ENCODE results near the gene MPL. TPM values are rescaled to one million over a fixed set of nuclear protein-coding genes. Genes with fewer than 3 reads are reported as not detected.
A peak's percentile ranks its signal among the peaks of the same experiment; 100 is the strongest.

MPL gene
- total and polyA plus RNA-seq, 10 donors, result 0.47 to 2.2 (median 1.3) TPM; not detected in 4

DNA sequence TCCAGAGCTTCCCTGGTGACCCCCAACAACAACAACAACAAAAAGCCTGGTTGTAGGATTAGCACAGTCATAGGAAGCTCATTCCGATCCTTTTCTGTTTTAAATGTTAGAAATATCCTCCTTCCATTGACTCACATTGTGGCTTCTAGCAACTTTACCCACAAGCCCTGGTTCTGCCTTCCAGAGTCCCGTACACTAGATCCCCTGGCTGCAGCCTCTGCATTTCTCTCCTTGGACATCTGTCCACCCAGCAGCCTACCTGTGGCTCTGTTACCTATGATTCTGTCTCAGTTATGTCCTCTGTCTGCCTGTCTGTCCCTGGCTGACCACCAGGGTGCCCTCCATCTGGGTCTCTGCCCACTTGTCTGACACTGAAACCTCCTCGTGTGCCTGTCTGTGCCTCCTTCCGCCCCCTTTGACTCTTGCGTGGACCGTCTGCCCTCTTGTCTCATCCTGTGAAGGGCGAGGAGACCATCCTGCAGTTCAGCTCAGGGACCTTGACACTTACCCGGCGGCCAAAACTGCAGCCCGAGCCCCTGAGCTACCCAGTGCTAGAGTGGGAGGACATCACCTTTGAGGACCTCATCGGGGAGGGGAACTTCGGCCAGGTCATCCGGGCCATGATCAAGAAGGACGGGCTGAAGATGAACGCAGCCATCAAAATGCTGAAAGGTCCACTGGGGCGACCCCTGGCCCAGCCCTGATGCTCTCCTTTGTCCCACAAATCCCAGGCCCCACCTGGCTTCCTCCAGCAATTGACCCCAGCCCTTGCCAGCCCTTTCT is 20.7 kb upstream of the MPL start:
- WGBS, 5 donors, result 84 to 92% (median 88%) methylated on average over 16 of the region's 16 CpGs
- TF ChIP-seq POLR2A (IDR thresholded peaks at IDR 0.05), result no peak
- TF ChIP-seq, protein P1, sequence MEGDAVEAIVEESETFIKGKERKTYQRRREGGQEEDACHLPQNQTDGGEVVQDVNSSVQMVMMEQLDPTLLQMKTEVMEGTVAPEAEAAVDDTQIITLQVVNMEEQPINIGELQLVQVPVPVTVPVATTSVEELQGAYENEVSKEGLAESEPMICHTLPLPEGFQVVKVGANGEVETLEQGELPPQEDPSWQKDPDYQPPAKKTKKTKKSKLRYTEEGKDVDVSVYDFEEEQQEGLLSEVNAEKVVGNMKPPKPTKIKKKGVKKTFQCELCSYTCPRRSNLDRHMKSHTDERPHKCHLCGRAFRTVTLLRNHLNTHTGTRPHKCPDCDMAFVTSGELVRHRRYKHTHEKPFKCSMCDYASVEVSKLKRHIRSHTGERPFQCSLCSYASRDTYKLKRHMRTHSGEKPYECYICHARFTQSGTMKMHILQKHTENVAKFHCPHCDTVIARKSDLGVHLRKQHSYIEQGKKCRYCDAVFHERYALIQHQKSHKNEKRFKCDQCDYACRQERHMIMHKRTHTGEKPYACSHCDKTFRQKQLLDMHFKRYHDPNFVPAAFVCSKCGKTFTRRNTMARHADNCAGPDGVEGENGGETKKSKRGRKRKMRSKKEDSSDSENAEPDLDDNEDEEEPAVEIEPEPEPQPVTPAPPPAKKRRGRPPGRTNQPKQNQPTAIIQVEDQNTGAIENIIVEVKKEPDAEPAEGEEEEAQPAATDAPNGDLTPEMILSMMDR (IDR thresholded peaks at IDR 0.05 in 8 of 11, conservative IDR thresholded peaks at IDR 0.05 in 3 of 11), result no peak
- TF ChIP-seq POLR2AphosphoS5 (IDR thresholded peaks at IDR 0.05), result no peak
- Histone ChIP-seq H3K9me3 (no peaks in the 10 kb centered on the region), H3K27me3 (replicated peaks in 1 of 7) (no peaks in the 10 kb centered on the region), H3K27ac (no peak overlapping the region), H3K4me1 (peaks cover 0 to 7% (median 0%) of the 10 kb centered on the region in 6 donors), H3K36me3 (peaks cover 0 to 69% (median 2%) of the 10 kb centered on the region in 6 donors), H3K4me3 (no peak overlapping the region)
- DNase-seq, result no peak
- intact Hi-C loops (cut with DNase I; ENCODE audit: low total_unique reads), result no loop called here

DNA sequence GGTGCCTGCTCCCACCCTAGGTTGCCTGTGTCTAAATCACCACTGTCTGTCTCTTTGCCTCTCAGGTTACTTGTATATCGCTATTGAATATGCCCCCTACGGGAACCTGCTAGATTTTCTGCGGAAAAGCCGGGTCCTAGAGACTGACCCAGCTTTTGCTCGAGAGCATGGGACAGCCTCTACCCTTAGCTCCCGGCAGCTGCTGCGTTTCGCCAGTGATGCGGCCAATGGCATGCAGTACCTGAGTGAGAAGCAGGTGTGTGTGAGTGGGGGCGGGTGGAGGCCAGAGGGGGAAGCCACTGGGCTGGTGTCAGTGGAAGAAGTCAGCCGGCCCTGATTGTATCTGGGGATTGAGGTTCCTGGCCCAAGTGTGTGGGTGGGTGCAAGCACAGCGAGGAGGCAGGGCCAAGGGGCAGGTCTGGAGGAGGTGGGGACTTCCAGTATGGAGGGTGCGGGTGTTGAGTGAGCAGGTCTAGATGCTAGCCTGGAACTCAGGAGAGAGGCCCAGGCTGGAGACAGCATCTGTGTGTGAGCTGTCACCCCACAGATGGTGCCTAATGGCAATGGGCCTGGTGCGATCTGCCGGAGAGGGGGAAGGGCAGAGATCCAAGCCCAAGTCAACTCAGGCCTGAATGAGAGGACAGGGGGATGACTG is 19.7 kb upstream of the MPL start:
- intact Hi-C loops (cut with DNase I; ENCODE audit: low total_unique reads), result no loop called here
- Histone ChIP-seq H3K36me3 (peaks cover 0 to 68% (median 6%) of the 10 kb centered on the region in 6 donors), H3K4me1 (peaks cover 0 to 7% (median 0%) of the 10 kb centered on the region in 6 donors), H3K27ac (no peak overlapping the region), H3K9me3 (no peaks in the 10 kb centered on the region), H3K27me3 (replicated peaks in 1 of 7) (no peaks in the 10 kb centered on the region), H3K4me3 (no peak overlapping the region)
- TF ChIP-seq, protein P1 (IDR thresholded peaks at IDR 0.05 in 8 of 11, conservative IDR thresholded peaks at IDR 0.05 in 3 of 11), result no peak
- TF ChIP-seq POLR2A (IDR thresholded peaks at IDR 0.05), result no peak
- TF ChIP-seq POLR2AphosphoS5 (IDR thresholded peaks at IDR 0.05), result no peak
- peak; percentile 58 for DNase-seq
- 80 to 93% (median 90%) methylated on average over 15 of the region's 15 CpGs for WGBS, 5 donors

DNA sequence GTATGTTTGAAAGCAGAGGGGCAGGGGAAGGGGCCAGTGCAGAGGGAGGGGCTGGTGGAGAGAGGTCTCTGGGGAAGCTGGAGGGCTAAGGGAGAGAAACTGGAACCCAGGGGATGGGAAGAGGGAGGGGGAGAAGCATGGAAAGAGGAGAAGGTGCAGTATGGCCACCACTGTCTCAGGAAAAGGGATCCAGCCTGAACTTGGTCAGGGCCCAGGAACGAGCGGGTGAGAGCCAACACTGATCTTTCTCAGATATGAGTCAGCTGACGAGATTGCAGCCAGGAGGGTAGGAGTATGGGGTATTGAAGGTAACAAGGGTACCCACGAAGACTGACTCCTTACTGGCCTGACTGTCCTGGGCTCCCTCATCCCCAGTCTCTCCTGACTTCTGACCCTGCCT is 18.8 kb upstream of the MPL start:
- Histone ChIP-seq H3K27ac (no peak overlapping the region), H3K4me3 (no peak overlapping the region), H3K36me3 (peaks cover 0 to 68% (median 8%) of the 10 kb centered on the region in 6 donors), H3K4me1 (peaks cover 0 to 7% (median 0%) of the 10 kb centered on the region in 6 donors), H3K9me3 (no peaks in the 10 kb centered on the region), H3K27me3 (replicated peaks in 1 of 7) (no peaks in the 10 kb centered on the region)
- WGBS, 5 donors, result 78 to 92% (median 85%) methylated on average over 4 of the region's 4 CpGs
- TF ChIP-seq POLR2A (IDR thresholded peaks at IDR 0.05), result no peak
- no peak for TF ChIP-seq POLR2AphosphoS5 (IDR thresholded peaks at IDR 0.05)
- TF ChIP-seq, protein P1 (IDR thresholded peaks at IDR 0.05 in 8 of 11, conservative IDR thresholded peaks at IDR 0.05 in 3 of 11), result no peak
- intact Hi-C loops (cut with DNase I; ENCODE audit: low total_unique reads), result no loop called here
- DNase-seq, result no peak

DNA sequence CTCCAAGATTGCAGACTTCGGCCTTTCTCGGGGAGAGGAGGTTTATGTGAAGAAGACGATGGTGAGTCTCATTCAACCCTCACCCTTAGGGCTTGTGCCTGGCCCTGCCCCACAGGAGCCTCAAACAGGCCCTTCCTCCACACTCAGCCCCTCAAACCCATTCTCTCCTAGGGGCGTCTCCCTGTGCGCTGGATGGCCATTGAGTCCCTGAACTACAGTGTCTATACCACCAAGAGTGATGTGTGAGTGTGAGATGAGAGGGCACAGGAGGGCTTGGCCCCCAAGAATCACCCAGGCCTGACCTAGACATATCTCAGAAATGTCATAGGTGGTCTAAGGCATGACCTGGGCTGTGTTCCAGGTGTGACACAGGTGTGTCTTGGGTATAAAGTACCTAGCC is 18.3 kb upstream of the MPL start:
- DNase-seq, result no peak
- H3K4me3 ChIP-seq, result no peak overlapping the region
- intact Hi-C loops (cut with DNase I; ENCODE audit: low total_unique reads), result no loop called here
- peaks cover 0 to 68% (median 10%) of the 10 kb centered on the region in 6 donors for H3K36me3 ChIP-seq
- peaks cover 0 to 3% (median under 1%) of the 10 kb centered on the region in 8 donors for H3K9me3 ChIP-seq
- 83 to 100% (median 98%) methylated on average over 4 to 5 of the region's 5 CpGs for WGBS, 5 donors
- no peak overlapping the region for H3K27ac ChIP-seq
- TF ChIP-seq, protein P1 (IDR thresholded peaks at IDR 0.05 in 8 of 11, conservative IDR thresholded peaks at IDR 0.05 in 3 of 11), result no peak
- TF ChIP-seq POLR2AphosphoS5 (IDR thresholded peaks at IDR 0.05) (no peak), POLR2A (IDR thresholded peaks at IDR 0.05) (no peak)
- peaks cover 0 to 7% (median 0%) of the 10 kb centered on the region in 6 donors for H3K4me1 ChIP-seq
- H3K27me3 ChIP-seq (replicated peaks in 1 of 7), result no peaks in the 10 kb centered on the region

Data from spleen (tissue), 11 donors.